ENCODE measurements around the gene SND1.

SND1 gene

DNA sequence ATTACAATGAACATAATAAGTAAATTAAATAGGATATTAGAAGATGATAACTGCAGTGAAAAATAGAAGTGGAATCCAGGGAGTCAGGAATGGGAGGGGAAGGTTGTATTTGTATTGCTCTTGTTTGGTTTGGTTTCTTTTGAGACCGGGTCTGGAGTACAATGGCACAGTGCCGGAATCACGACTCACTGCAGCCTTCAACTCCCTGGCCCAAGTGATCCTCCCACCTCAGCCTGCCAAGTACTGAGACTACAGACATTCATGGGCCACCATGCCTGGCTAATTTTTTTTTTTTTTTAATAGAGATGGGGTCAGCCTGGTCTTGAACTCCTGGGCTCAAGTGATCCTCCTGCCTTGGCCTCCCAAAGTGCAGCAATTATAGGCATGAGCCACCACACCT lies 439.1 kb downstream of the SND1 start:
- Histone ChIP-seq H3K9me3 (ENCODE audit: control insufficient read depth, insufficient read depth, low read depth, low read length) (no peaks in the 10 kb centered on the region), H3K27ac (ENCODE audit: extremely low read depth, low read depth, low read length) (no peak overlapping the region), H3K4me1 (ENCODE audit: control insufficient read depth, insufficient read depth, low read length) (no peaks in the 10 kb centered on the region), H3K4me3 (ENCODE audit: low read depth, low read length) (no peak overlapping the region), H3K36me3 (ENCODE audit: control insufficient read depth in 2 of 2, insufficient read depth in 1 of 2, low read length in 2 of 2) (peaks cover 3 to 51% of the 10 kb centered on the region in 2 experiments; a peak in 2 of 3 replicates)
- no peak for TF ChIP-seq ZNF404 (tag by site-specific recombination; IDR thresholded peaks at IDR 0.05)
- TF ChIP-seq GLI2 (tag by site-specific recombination; IDR thresholded peaks at IDR 0.05; ENCODE audit: borderline replicate concordance, low read depth): no peak
- no peak for TF ChIP-seq HIC1 (tag by site-specific recombination; IDR thresholded peaks at IDR 0.05)
- no peak for TF ChIP-seq ZNF138 (tag by site-specific recombination; IDR thresholded peaks at IDR 0.05; ENCODE audit: borderline replicate concordance)
- no peak for TF ChIP-seq MZF1 (tag by site-specific recombination; IDR thresholded peaks at IDR 0.05; ENCODE audit: borderline replicate concordance)
- no peak for TF ChIP-seq AEBP2 (tag by site-specific recombination; IDR thresholded peaks at IDR 0.05; ENCODE audit: borderline replicate concordance)
- POLR2A ChIA-PET: no interaction called here
- CTCF ChIA-PET: no interaction called here

GRCh38 chr7:128092221-128092620 lies 440.2 kb downstream of the SND1 start:
- H3K9me3 ChIP-seq (ENCODE audit: control insufficient read depth, insufficient read depth, low read depth, low read length): no peaks in the 10 kb centered on the region
- H3K4me3 ChIP-seq (ENCODE audit: low read depth, low read length): no peak overlapping the region
- no peaks in the 10 kb centered on the region for H3K4me1 ChIP-seq (ENCODE audit: control insufficient read depth, insufficient read depth, low read length)
- H3K27ac ChIP-seq (ENCODE audit: extremely low read depth, low read depth, low read length): no peak overlapping the region
- ChIA-PET POLR2A (no interaction called here), CTCF (interaction anchor here (0.5 to 1.1 kb wide), 2 partner anchors 119 to 384 kb away, joined by 3 read pairs; no protein-coding TSS in a partner anchor)
- no peak for TF ChIP-seq ZNF561 (tag by site-specific recombination; IDR thresholded peaks at IDR 0.05; ENCODE audit: borderline replicate concordance)
- TF ChIP-seq ZSCAN16 (tag by site-specific recombination; IDR thresholded peaks at IDR 0.05): no peak
- no peak for TF ChIP-seq WT1 (tag by site-specific recombination; IDR thresholded peaks at IDR 0.05)
- no peak for TF ChIP-seq EGR2 (tag by site-specific recombination; IDR thresholded peaks at IDR 0.05; ENCODE audit: low read depth)
- TF ChIP-seq ZNF423 (tag by site-specific recombination; IDR thresholded peaks at IDR 0.05): no peak
- TF ChIP-seq ZNF239 (tag by site-specific recombination; IDR thresholded peaks at IDR 0.05): no peak
- TF ChIP-seq ELK4 (IDR thresholded peaks at IDR 0.05; ENCODE audit: borderline replicate concordance, low read depth, low read length): no peak
- TF ChIP-seq, protein P1, sequence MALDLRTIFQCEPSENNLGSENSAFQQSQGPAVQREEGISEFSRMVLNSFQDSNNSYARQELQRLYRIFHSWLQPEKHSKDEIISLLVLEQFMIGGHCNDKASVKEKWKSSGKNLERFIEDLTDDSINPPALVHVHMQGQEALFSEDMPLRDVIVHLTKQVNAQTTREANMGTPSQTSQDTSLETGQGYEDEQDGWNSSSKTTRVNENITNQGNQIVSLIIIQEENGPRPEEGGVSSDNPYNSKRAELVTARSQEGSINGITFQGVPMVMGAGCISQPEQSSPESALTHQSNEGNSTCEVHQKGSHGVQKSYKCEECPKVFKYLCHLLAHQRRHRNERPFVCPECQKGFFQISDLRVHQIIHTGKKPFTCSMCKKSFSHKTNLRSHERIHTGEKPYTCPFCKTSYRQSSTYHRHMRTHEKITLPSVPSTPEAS (tag by site-specific recombination; IDR thresholded peaks at IDR 0.05): no peak
- no peak for TF ChIP-seq GLI2 (tag by site-specific recombination; IDR thresholded peaks at IDR 0.05; ENCODE audit: borderline replicate concordance, low read depth)
- no peak for TF ChIP-seq ZNF704 (tag by site-specific recombination; IDR thresholded peaks at IDR 0.05)
- no peak for TF ChIP-seq ZNF518A (tag by site-specific recombination; conservative IDR thresholded peaks at IDR 0.05; ENCODE audit: low read depth)
- TF ChIP-seq ZSCAN23 (tag by site-specific recombination; IDR thresholded peaks at IDR 0.05): no peak
- TF ChIP-seq ZNF792 (tag by site-specific recombination; IDR thresholded peaks at IDR 0.05): no peak
- H3K36me3 ChIP-seq (ENCODE audit: control insufficient read depth in 2 of 2, insufficient read depth in 1 of 2, low read length in 2 of 2): peaks cover 3 to 42% of the 10 kb centered on the region in 2 experiments; a peak in 2 of 3 replicates
